Activated naive CD4-positive, alpha-beta T cell treated with anti-CD3 and anti-CD28 coated beads for 36 hours (primary cell): ENCODE measurements around the gene PPARD. TPM values are rescaled to one million over a fixed set of nuclear protein-coding genes. Genes with fewer than 3 reads are reported as not detected.
"Not testable (repeated sequence)": the region's sequence is repeated elsewhere in the genome, so short reads cannot be mapped to it uniquely, and the experiment has no call there.

ENCODE experiments used
- CTCF ChIA-PET: fragments of 350-600 bp; sonication (Branson Sonifier 250); formaldehyde crosslinking; loops from one replicate; lab custom pipeline; 2021; ENCODE audit warnings: antibody characterized with exemption; lab: Charles Lee
- DNase-seq: peaks from one replicate; pipeline ENCODE4 v3.0.0-alpha.2; 2020
- H3K27ac Mint-ChIP-seq: one replicate; pipeline ENCODE4 v1.8.0; 2021; ENCODE audit warnings: mild to moderate bottlenecking, mixed read lengths
- H3K27me3 Mint-ChIP-seq: one replicate; pipeline ENCODE4 v1.8.0; 2021; ENCODE audit warnings: low read depth, mixed read lengths
- H3K36me3 Mint-ChIP-seq: one replicate; pipeline ENCODE4 v1.8.0; 2021; ENCODE audit warnings: low read depth, mixed read lengths
- H3K4me1 Mint-ChIP-seq: one replicate; pipeline ENCODE4 v1.8.0; 2021; ENCODE audit warnings: low read depth, mixed read lengths
- H3K4me3 Mint-ChIP-seq: one replicate; pipeline ENCODE4 v1.8.0; 2021; ENCODE audit warnings: mild to moderate bottlenecking, moderate library complexity, mixed read lengths
- H3K9me3 Mint-ChIP-seq: one replicate; pipeline ENCODE4 v1.8.0; 2021; ENCODE audit warnings: mixed read lengths
- intact Hi-C: fragments of 100-400 bp; cut with micrococcal nuclease; formaldehyde crosslinking; loops from one replicate; pipeline ENCODE4 v1.15.1; 2023
- total RNA-seq, 2 experiments: library from RNA; stranded (reverse); gene quantifications; one replicate each; pipeline ENCODE4 v1.2.3, GENCODE V29; 2021

PPARD gene
- total RNA-seq, 2 experiments from 2014 or later = 10.8 to 11.2 TPM

- intact Hi-C loops = loop anchor here (1.0 to 2.0 kb wide), 6 partner anchors 9 to 818 kb away; partner anchors contain the start of genes FANCE and ZNF76
- Mint-ChIP-seq H3K27ac (peak overlapping the region; percentile 94), H3K4me1 (peaks cover 72% of the 10 kb centered on the region), H3K9me3 (no peaks in the 10 kb centered on the region), H3K4me3 (peak overlapping the region; percentile 75), H3K27me3 (no peaks in the 10 kb centered on the region), H3K36me3 (peaks cover 31% of the 10 kb centered on the region)
- CTCF ChIA-PET = interaction anchor here (0.7 to 2.2 kb wide), 5 partner anchors 9 to 149 kb away, joined by 3 to 9 read pairs (median 4); no protein-coding TSS in a partner anchor
- DNase-seq = peak; percentile 96
Measured at GRCh38 chr6:35302604-35303241, 39.6 kb upstream of the PPARD start.

- no peaks in the 10 kb centered on the region for H3K9me3 Mint-ChIP-seq
- DNase-seq = no peak
- intact Hi-C loops = no loop called here
- CTCF ChIA-PET = interaction anchor here (0.7 to 2.2 kb wide), 3 partner anchors 8 to 24 kb away, joined by 3 to 9 read pairs (median 6); no protein-coding TSS in a partner anchor
- H3K4me1 Mint-ChIP-seq = peaks cover 79% of the 10 kb centered on the region
- peaks cover 35% of the 10 kb centered on the region for H3K36me3 Mint-ChIP-seq
- no peaks in the 10 kb centered on the region for H3K27me3 Mint-ChIP-seq
- peak overlapping the region; percentile 94 for H3K27ac Mint-ChIP-seq
- peak overlapping the region; percentile 17 for H3K4me3 Mint-ChIP-seq
Measured at GRCh38 chr6:35304299-35304698, 38.1 kb upstream of the PPARD start.

- Mint-ChIP-seq H3K9me3 (no peaks in the 10 kb centered on the region), H3K4me3 (no peak overlapping the region), H3K27me3 (no peaks in the 10 kb centered on the region), H3K27ac (no peak overlapping the region), H3K4me1 (peaks cover 80% of the 10 kb centered on the region), H3K36me3 (peaks cover 37% of the 10 kb centered on the region)
- CTCF ChIA-PET = interaction anchor here (0.6 to 1.4 kb wide), 3 partner anchors 9 to 26 kb away, joined by 3 to 6 read pairs (median 3); no protein-coding TSS in a partner anchor
- DNase-seq = peak; percentile 52
- intact Hi-C loops = no loop called here
Measured at GRCh38 chr6:35305117-35305516, 37.2 kb upstream of the PPARD start.

DNA sequence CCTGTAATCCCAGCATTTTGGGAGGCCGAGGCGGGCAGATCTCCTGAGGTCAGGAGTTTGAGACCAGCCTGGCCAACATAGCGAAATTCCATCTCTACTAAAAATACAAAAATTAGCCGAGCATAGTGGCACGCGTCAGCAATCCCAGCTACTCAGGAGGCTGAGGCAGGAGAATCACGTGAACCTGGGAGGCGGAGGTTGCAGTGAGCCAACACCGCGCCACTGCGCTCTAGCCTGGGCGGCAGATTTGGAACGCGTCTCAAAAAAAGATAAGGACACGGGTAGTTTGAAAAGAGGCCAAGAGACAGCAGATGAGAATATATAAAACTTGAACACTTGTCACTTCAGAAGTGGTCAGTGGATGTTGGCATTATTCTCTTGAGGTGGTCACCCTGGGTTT, 35.2 kb upstream of the PPARD start:
- CTCF ChIA-PET = interaction anchor here (0.7 to 0.9 kb wide), 2 partner anchors 9 to 13 kb away, joined by 3 to 4 read pairs; no protein-coding TSS in a partner anchor
- peak overlapping the region; percentile 16 for H3K27ac Mint-ChIP-seq
- H3K27me3 Mint-ChIP-seq, H3K4me3 Mint-ChIP-seq, intact Hi-C loops, H3K9me3 Mint-ChIP-seq, DNase-seq: not testable (repeated sequence)
- H3K4me1 Mint-ChIP-seq = peaks cover 80% of the 10 kb centered on the region
- H3K36me3 Mint-ChIP-seq = peaks cover 42% of the 10 kb centered on the region

DNA sequence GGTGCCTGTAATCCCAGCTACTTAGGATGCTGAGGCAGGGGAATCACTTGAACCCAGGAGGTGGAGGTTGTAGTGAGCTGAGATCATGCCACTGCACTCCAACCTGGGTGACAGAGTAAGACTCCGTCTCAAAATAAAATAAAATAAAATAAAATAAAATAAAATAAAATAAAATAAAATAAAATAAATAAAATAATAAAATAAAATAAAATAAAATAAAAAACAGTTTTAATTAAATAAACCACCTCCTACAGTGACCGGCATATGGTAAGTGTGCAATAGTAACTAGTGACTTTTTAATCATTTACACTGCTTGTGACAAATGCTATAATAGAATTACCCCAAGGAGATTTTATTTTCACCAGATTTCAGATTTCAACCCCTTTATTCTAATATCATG, 33.8 kb upstream of the PPARD start:
- H3K27ac Mint-ChIP-seq, intact Hi-C loops: not testable (repeated sequence)
- H3K36me3 Mint-ChIP-seq = peaks cover 49% of the 10 kb centered on the region

DNA sequence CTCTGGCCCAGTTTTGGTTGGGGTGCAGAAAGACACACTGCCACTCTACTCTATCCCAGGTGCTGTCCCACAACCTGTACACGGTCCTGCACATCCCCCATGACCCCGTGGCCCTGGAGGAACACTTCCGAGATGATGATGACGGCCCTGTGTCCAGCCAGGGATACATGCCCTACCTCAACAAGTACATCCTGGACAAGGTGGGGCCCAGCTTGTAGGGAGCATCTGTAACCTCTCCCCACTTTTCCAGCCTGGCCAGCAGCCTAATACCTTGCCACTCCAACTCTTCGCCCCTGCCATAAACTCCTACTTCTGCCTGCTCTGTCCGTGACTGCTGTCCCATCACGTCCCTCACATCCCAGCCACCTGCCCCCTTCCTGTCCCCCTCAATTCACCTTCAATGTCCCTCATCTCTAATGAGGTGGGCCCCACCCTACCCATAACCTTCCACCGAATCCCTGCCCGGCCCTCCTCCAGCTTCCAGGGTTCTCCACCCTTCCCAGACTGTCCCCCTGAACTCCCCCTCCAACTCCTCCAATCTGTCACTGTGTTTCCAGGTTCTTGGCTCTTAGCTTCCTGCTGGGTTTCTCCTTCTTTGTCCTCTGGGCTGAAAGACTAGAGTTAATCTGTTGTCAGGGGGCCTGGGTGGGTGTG, 32.6 kb upstream of the PPARD start:
- no peaks in the 10 kb centered on the region for H3K9me3 Mint-ChIP-seq
- CTCF ChIA-PET = interaction anchor here (0.6 to 3.6 kb wide), 5 partner anchors 10 to 139 kb away, joined by 3 to 19 read pairs (median 8); partner anchors contain the start of gene DEF6
- H3K4me3 Mint-ChIP-seq = peak overlapping the region; percentile 56
- H3K27me3 Mint-ChIP-seq = no peaks in the 10 kb centered on the region
- peaks cover 78% of the 10 kb centered on the region for H3K4me1 Mint-ChIP-seq
- H3K36me3 Mint-ChIP-seq = peaks cover 49% of the 10 kb centered on the region
- peak; percentile 3 for DNase-seq
- intact Hi-C loops = loop anchor here (1.0 to 2.0 kb wide), 2 partner anchors 11 to 17 kb away; no protein-coding TSS in a partner anchor
- H3K27ac Mint-ChIP-seq = peak overlapping the region; percentile 95

More for the DNA sequence above, 33.8 kb upstream of the PPARD start:
- H3K9me3 Mint-ChIP-seq, CTCF ChIA-PET, H3K27me3 Mint-ChIP-seq, H3K4me3 Mint-ChIP-seq, DNase-seq: not testable (repeated sequence)
- peaks cover 79% of the 10 kb centered on the region for H3K4me1 Mint-ChIP-seq

DNA sequence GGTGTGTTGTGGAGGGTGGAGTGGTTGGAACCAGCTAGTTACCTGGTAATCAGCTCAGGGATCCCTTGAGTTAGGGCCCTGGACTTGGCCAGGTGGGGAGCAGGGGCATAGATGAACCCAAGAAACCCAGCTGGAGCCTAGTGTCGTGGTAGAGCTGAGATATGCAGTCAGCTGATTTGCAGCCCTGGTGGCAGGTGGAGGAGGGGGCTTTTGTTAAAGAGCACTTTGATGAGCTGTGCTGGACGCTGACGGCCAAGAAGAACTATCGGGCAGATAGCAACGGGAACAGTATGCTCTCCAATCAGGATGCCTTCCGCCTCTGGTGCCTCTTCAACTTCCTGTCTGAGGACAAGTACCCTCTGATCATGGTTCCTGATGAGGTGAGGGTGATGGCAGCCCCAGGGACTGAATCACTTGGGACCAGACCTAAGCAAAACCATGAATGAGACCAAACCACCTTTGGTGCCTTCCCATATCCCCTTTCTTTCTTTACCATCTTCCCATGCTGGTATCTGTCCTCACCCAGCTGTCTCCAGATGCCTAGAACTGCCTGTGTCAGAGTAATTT, 32.0 kb upstream of the PPARD start:
- Mint-ChIP-seq H3K4me3 (peak overlapping the region; percentile 56), H3K27me3 (no peaks in the 10 kb centered on the region), H3K27ac (peak overlapping the region; percentile 95), H3K36me3 (peaks cover 49% of the 10 kb centered on the region), H3K9me3 (no peaks in the 10 kb centered on the region), H3K4me1 (peaks cover 81% of the 10 kb centered on the region)
- peak; percentile 63 for DNase-seq
- CTCF ChIA-PET = interaction anchor here (0.7 to 3.6 kb wide), 6 partner anchors 11 to 138 kb away, joined by 4 to 19 read pairs (median 6); partner anchors contain the start of gene DEF6
- intact Hi-C loops = loop anchor here (1.0 to 2.0 kb wide), 2 partner anchors 12 to 16 kb away; no protein-coding TSS in a partner anchor

DNA sequence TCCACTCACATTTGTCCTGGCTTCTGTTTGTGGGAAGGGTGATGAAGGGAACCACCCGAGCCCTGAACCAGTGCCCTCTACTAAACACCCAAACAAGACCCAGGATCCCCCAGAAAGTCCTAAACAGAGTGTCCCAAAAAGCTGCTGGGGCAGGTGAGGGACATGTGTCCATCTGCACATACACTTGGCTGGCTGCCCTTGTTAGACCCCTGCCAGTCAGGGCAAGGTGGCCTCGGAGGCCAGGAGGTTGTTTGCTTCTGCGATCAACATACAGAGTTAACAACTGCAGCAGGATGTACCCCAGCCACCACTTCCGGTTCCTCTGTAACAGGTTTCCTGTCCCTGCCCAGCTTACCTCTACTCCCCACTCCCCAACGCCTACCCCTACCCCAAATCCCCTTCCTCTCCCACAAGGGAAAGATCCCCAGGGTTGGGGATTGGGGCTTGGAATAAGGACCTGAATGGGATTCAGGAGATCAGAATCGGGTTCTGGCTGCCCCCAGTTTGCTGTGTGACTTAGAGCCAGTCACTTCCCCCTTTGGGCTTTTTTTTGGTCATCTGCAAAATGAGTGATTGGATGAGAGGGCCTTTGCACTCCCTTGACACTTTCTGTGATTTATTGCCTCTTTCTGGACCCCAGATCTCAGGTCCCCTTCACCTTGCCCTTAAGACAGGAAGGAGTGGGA, 30.8 kb upstream of the PPARD start:
- peak; percentile 71 for DNase-seq
- H3K9me3 Mint-ChIP-seq = no peaks in the 10 kb centered on the region
- CTCF ChIA-PET = interaction anchor here (0.7 to 3.6 kb wide), 6 partner anchors 8 to 161 kb away, joined by 3 to 19 read pairs (median 5); partner anchors contain the start of gene DEF6
- H3K27ac Mint-ChIP-seq = peak overlapping the region; percentile 95
- peak overlapping the region; percentile 61 for H3K4me3 Mint-ChIP-seq
- H3K27me3 Mint-ChIP-seq = no peaks in the 10 kb centered on the region
- intact Hi-C loops = loop anchor here (1.0 to 2.0 kb wide), 2 partner anchors 9 to 15 kb away; no protein-coding TSS in a partner anchor
- H3K4me1 Mint-ChIP-seq = peaks cover 85% of the 10 kb centered on the region
- H3K36me3 Mint-ChIP-seq = peaks cover 48% of the 10 kb centered on the region

GRCh38 chr6:35312076-35312800, 30.1 kb upstream of the PPARD start:
- CTCF ChIA-PET = interaction anchor here (0.6 to 3.6 kb wide), 3 partner anchors 9 to 33 kb away, joined by 3 to 19 read pairs (median 5); partner anchors contain the start of gene DEF6
- Mint-ChIP-seq H3K27me3 (no peaks in the 10 kb centered on the region), H3K27ac (peak overlapping the region; percentile 95), H3K4me1 (peaks cover 81% of the 10 kb centered on the region), H3K36me3 (peaks cover 45% of the 10 kb centered on the region), H3K9me3 (no peaks in the 10 kb centered on the region), H3K4me3 (peak overlapping the region; percentile 61)
- intact Hi-C loops = no loop called here
- DNase-seq = no peak

DNA sequence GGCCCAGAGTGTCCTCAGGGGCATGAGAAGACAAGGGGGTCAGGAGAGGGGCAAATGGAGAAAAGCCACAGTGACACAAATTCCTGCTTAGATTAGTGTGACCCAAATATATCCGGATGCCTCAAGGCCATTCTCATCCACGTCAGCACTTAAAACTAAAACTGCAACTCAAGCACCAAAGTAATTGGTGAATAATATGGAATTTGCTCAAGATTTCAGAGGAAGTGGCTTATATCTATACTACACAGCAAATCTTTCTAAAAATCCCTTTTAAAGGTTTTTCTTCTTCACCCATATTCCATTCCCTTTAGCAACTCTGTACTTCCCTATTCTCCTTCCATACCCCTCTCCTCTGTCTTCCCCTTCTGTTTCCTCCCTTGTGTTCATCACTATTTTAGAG, 29.6 kb upstream of the PPARD start:
- H3K36me3 Mint-ChIP-seq = peaks cover 48% of the 10 kb centered on the region
- CTCF ChIA-PET = interaction anchor here (1.7 kb wide), 1 partner anchor 10 kb away, joined by 5 read pairs; no protein-coding TSS in a partner anchor
- intact Hi-C loops = no loop called here
- H3K27me3 Mint-ChIP-seq = no peaks in the 10 kb centered on the region
- peaks cover 77% of the 10 kb centered on the region for H3K4me1 Mint-ChIP-seq
- H3K27ac Mint-ChIP-seq = peak overlapping the region; percentile 95
- peak overlapping the region; percentile 22 for H3K4me3 Mint-ChIP-seq
- no peaks in the 10 kb centered on the region for H3K9me3 Mint-ChIP-seq
- no peak for DNase-seq
